COR-L47 (cell line): ENCODE results near the gene PRKD1.

Source experiments
- DNase-seq: peaks from one replicate; lab custom pipeline; 2025; lab: John Stamatoyannopoulos, UW

Gene PRKD1

DNA sequence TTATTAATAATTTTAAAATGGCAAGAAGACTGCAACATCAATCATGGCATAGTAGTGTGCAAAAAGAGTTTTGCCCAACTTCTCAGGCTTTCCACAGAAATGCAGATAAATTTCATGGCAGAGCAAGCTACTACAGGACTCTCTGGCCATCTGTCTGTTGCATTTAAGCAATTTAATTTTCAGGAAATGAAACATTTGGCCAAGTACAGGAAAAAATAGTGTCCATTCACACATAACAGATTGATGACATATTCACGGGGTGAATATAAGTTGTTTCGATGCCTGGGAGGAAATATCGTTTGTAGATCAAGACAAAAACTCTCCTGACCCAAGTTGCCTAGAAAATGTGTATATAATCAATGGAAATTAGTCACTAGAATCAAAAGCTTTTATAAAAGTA lies 324.0 kb downstream of the PRKD1 start:
- no peak for DNase-seq

- no peak for DNase-seq
Measured at GRCh38 chr14:29601616-29602015, 326.0 kb downstream of the PRKD1 start.

- no peak for DNase-seq
Measured at GRCh38 chr14:29587761-29588470, 339.7 kb downstream of the PRKD1 start.

DNA sequence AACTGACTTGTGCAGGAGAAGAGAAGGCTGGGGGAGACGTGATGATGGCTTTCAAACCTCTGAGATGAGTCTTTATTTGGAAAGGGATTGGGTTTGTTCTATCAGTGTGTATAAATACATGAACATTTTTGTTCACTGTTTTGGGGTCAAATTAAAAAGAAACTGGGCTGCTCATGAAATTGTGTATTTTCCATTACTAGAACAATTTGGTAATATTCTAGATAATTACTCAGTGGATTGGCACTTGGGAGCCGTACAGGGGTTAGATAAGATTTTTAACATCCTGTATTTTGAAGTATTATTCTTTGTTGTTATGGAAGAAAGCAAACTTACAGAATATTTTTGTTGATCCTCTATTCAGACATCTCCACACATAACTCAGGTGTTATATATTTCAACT lies 340.6 kb downstream of the PRKD1 start:
- no peak for DNase-seq

DNA sequence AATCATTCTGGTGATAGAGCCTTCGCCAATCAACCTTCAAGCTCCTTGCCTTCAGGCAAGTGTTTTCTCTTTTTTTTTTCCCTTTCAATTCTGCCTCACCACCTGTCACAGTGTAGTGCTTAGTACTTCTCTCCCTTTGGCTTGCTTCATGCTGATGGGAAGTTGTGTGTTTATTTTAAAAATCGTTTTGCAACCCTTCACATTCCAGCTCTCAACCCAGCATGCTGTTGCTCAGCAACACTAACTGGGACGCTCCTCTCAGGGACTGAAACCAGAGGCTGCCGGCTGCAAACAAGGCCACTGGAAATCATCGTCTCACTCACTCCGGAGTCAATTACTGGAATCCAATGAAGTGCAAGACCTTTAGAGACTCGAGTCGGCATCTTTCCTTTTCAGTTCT lies 342.7 kb downstream of the PRKD1 start:
- DNase-seq: peak; percentile 57

GRCh38 chr14:29580763-29581162 lies 346.9 kb downstream of the PRKD1 start:
- DNase-seq: no peak

- DNase-seq: no peak
Measured at GRCh38 chr14:29579838-29580237, 347.8 kb downstream of the PRKD1 start.

DNA sequence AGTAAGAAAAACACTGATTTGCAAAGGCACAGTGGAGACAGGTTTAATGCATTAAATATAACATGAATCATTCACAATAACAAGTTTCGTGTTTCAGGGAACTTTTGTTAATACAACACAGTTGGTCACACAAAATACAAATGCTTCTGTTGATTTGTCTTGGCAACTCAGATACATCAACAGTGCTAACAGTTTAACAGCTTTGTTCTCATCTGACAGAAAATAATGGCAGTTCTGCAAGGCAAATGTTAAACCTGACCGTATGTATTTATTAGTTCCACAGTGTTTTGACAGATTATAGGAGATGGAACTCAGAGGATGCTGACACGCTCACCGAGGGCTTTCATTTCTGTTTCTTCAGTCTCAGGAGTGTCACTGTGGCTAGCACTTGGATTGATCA lies 350.7 kb downstream of the PRKD1 start:
- DNase-seq: no peak

- no peak for DNase-seq
Measured at GRCh38 chr14:29569194-29569593, 358.5 kb downstream of the PRKD1 start.

- DNase-seq: no peak
Measured at GRCh38 chr14:29566194-29566593, 361.5 kb downstream of the PRKD1 start.

- no peak for DNase-seq
Measured at GRCh38 chr14:29558516-29558915, 369.1 kb downstream of the PRKD1 start.

GRCh38 chr14:29554335-29554734 lies 373.3 kb downstream of the PRKD1 start:
- DNase-seq: no peak

DNA sequence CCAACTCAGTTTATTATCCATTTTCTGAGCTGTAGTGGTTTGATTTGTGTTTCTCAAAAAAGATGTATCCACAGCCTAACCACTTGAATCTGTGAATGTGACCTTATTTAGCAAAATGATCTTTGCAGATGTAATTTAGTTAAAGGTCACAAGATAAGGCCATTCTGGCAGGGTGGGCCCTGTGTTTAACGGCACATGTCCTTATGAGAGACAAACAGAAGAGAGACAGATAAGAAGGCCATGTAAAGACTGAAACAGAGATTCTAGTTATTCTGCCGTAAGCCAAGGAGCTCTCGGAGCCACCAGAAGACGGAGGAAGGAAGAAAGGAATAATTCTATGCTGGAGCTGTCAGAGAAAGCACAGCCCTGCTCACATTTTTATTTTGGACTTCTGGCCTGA lies 374.2 kb downstream of the PRKD1 start:
- no peak for DNase-seq

DNA sequence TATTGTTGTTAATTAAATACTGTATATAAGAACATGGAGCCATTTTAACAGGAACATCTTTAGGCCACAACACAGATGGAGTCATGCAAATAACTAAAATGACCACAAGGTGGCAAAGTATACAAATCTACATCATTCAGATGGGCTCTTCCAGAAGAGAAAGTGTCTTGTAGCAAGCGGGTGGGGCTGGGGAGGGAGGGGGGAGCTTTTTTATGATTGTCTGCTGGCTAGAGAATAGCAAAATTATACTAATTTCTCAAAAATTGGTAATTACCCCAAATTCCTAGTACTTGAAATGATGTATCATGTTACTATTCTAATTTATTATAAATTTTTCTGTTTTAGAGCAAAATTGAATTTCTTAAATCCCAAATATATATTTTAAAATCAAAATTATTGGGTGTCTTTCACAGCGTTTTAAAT lies 378.7 kb downstream of the PRKD1 start:
- peak; percentile 71 for DNase-seq

DNA sequence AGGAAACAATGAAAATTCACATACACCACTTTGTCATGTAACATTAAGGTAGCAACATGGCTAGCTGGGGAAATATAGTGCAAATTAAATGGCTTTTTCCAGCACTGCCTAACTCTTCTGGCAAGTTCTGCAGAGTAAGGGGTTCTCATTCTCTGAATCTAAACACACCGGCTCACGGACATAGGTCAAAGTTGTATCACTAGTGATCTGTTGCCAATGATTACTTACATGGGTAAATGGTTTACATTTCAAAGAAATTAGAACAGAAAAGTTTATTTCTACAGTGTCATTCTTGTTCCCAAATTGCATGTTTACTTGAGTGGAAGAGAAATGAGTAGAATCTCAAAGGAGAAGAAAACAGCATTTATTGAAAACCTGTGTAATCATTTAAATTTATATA lies 381.9 kb downstream of the PRKD1 start:
- no peak for DNase-seq

DNA sequence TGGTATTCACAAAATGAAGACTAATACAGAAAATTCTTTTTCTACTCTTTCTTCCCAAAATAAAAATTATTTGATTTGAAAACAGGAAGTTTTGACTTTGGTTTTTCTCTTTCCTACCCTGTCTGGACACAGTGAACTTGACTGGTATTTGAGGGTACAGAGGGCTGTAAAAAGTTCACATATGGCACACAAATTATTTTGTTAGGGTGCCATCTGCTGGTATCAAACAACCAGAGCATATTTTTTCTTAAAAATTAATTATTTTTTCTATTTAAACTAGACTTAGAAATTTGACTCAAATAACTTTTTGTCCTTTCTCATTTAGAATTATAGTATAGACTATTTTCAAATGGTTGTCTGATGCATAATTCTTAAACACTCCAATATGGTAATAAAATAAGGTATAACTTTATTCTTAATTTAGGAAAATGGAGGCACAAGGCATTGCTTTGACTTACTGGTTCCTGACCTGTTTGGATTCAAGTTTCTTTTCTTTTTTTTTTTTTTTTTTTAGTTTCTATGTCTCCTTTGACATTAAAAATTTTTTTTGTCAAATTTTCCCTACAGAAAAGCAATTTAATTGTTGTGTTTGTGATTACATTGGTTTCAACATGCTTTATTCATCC lies 390.6 kb downstream of the PRKD1 start:
- DNase-seq: peak; percentile 1

DNA sequence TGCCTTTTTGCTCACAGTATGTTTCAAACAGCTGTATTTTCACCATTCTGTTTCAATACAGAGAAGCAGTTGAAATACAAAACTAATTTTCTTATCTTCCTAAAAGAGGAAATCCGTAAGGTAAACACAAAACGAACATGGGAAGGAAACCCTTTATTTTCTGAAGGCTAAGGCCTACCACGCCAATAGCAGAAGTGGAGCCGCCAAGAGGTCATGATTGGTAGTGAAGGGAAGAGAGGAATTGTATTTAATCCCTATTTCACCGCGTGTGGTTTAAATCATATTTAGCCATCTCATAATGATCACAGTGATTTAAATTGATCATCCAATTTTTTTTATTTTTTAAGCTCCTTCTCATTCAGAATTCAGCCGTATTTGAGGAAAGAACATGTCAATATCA lies 398.2 kb downstream of the PRKD1 start:
- DNase-seq: peak; percentile 28

- DNase-seq: peak; percentile 37
Measured at GRCh38 chr14:29528889-29529288, 398.8 kb downstream of the PRKD1 start.

DNA sequence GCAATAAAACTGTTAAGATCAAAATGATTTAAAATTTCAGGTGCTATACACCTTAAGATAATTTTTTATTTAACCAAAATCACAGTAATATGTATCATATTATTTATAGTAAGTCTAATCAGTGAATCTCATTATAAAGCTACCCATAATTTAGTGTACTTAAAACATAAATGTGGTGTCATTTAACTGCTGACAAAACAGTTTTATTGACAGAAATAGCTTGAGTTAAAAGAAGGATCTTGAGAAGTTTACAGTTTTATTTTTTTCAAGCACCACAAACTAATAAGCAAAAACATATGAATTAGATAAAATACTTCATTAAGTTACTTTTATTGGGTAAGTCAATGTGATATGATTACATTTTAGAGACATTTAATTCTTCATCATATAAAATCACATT lies 400.4 kb downstream of the PRKD1 start:
- DNase-seq: no peak
